H1 (cell line): ENCODE measurements around the gene DOP1A. TPM values are rescaled to one million over a fixed set of nuclear protein-coding genes. Genes with fewer than 3 reads are reported as not detected.

ENCODE experiments used
- CTCF ChIA-PET: fragments of 300-600 bp; sonication (Branson Sonifier 250); formaldehyde crosslinking; loops from one replicate; lab custom pipeline; 2021; ENCODE audit not compliant: partially characterized antibody; lab: Charles Lee
- POLR2A ChIA-PET: fragments of 300-600 bp; sonication (Branson Sonifier 250); formaldehyde crosslinking; loops from one replicate; lab custom pipeline; 2021; ENCODE audit warnings: inconsistent platforms; ENCODE audit not compliant: partially characterized antibody; lab: Charles Lee
- DNase-seq, 2 experiments: peaks; one replicate each; pipeline versions ENCODE4 v3.0.0 to v3.0.0-alpha.2; 2010 to 2022; ENCODE audit warnings: low spot score in 2 of 2, low read depth in 1 of 2, mixed read lengths in 1 of 2
- FAIRE-seq: peaks from 2 replicates; lab custom pipeline; 2011; peaks lifted over from hg19 to GRCh38; lab: Jason Lieb, UNC
- H2AFZ ChIP-seq: 2 replicates; pipeline ENCODE4 v1.8.1; 2012; ENCODE audit warnings: low read length, inconsistent platforms
- H2AK5ac ChIP-seq: 2 replicates; pipeline ENCODE4 v1.6.1; 2013; ENCODE audit warnings: low read depth, low read length
- H2BK120ac ChIP-seq: replicated peaks from 2 replicates; pipeline ENCODE3; 2013; ENCODE audit warnings: low read depth, low read length, inconsistent platforms
- H2BK12ac ChIP-seq: 2 replicates; pipeline ENCODE4 v1.6.1; 2013; ENCODE audit warnings: low read depth, low read length
- H2BK15ac ChIP-seq: 2 replicates; pipeline ENCODE4 v1.6.1; 2013; ENCODE audit warnings: low read length
- H2BK20ac ChIP-seq: 2 replicates; pipeline ENCODE4 v1.6.1; 2013; ENCODE audit warnings: low read length
- H2BK5ac ChIP-seq: 2 replicates; pipeline ENCODE4 v1.6.1; 2013; ENCODE audit warnings: low read depth, low read length
- H3K14ac ChIP-seq: 2 replicates; pipeline ENCODE4 v1.6.1; 2013; ENCODE audit warnings: inconsistent platforms; ENCODE audit not compliant: insufficient read length
- H3K18ac ChIP-seq: 2 replicates; pipeline ENCODE4 v1.6.1; 2013; ENCODE audit warnings: low read length; ENCODE audit errors: extremely low read depth
- H3K23ac ChIP-seq: 2 replicates; pipeline ENCODE4 v1.6.1; 2013; ENCODE audit warnings: inconsistent platforms; ENCODE audit not compliant: insufficient read length
- H3K23me2 ChIP-seq: 2 replicates; pipeline ENCODE4 v1.6.1; 2013; ENCODE audit warnings: low read depth, low read length
- H3K27ac ChIP-seq: 2 replicates; pipeline ENCODE4 v1.6.1; 2011; ENCODE audit warnings: low read depth, low read length, inconsistent platforms
- H3K27me3 ChIP-seq, 4 experiments: replicated peaks in 1 of 4; 1 replicate in 1 of 4; 2 replicates in 3 of 4; pipeline versions ENCODE4 v1.6.1 to v1.8.1; 2011 to 2013; ENCODE audit warnings: low read length in 3 of 4, mild to moderate bottlenecking in 3 of 4, inconsistent platforms in 2 of 4, mixed read lengths in 2 of 4, moderate library complexity in 1 of 4; ENCODE audit not compliant: control insufficient read depth in 3 of 4, insufficient read depth in 3 of 4; ENCODE audit errors: extremely low read depth in 1 of 4
- H3K36me3 ChIP-seq, 4 experiments: 2 replicates each; pipeline versions ENCODE4 v1.6.1 to v1.8.1; 2011 to 2013; ENCODE audit warnings: mild to moderate bottlenecking in 4 of 4, low read length in 3 of 4, moderate library complexity in 2 of 4, control low read depth in 1 of 4, inconsistent platforms in 1 of 4; ENCODE audit not compliant: insufficient read depth in 4 of 4, control insufficient read depth in 2 of 4
- H3K4ac ChIP-seq: replicated peaks from 2 replicates; pipeline ENCODE3; 2013; ENCODE audit warnings: low read length, low read depth, mixed read lengths, inconsistent platforms; ENCODE audit not compliant: insufficient read length
- H3K4me1 ChIP-seq, 4 experiments: replicated peaks in 1 of 4; 1 replicate in 1 of 4; 2 replicates in 3 of 4; pipeline versions ENCODE4 v1.6.1 to v1.8.1; 2011 to 2013; ENCODE audit warnings: low read length in 3 of 4, inconsistent platforms in 2 of 4, mixed read lengths in 1 of 4; ENCODE audit not compliant: insufficient read depth in 4 of 4, control insufficient read depth in 3 of 4
- H3K4me2 ChIP-seq, 2 experiments: 2 replicates each; pipeline versions ENCODE4 v1.6.1 to v1.8.1; 2011 to 2013; ENCODE audit warnings: low read depth in 2 of 2, low read length in 2 of 2, control low read depth in 1 of 2, inconsistent platforms in 1 of 2, mild to moderate bottlenecking in 1 of 2; ENCODE audit not compliant: insufficient read depth in 1 of 2
- H3K4me3 ChIP-seq, 4 experiments: fragments of 200-600, 300-600 bp in 1 of 4; sonication (generic), shearing (Covaris generic), sonication (Bioruptor Twin) in 1 of 4; 2 replicates each; pipeline versions ENCODE4 v1.5.1 to v1.8.1; 2011 to 2016; ENCODE audit warnings: low read length in 4 of 4, low read depth in 3 of 4, control low read depth in 2 of 4, inconsistent platforms in 2 of 4, mild to moderate bottlenecking in 2 of 4, mixed read lengths in 1 of 4, moderate library complexity in 1 of 4; ENCODE audit not compliant: insufficient read depth in 2 of 4; ENCODE audit errors: extremely low read depth in 1 of 4
- H3K56ac ChIP-seq: replicated peaks from 2 replicates; pipeline ENCODE3; 2013; ENCODE audit warnings: low read depth, mild to moderate bottlenecking, mixed read lengths, low read length, inconsistent platforms; ENCODE audit not compliant: insufficient read length
- H3K79me1 ChIP-seq: 2 replicates; pipeline ENCODE4 v1.6.1; 2013; ENCODE audit warnings: low read depth, low read length, control low read depth
- H3K79me2 ChIP-seq, 2 experiments: 2 replicates each; pipeline versions ENCODE4 v1.6.1 to v1.8.1; 2012 to 2013; ENCODE audit warnings: low read length in 2 of 2, mild to moderate bottlenecking in 2 of 2, inconsistent platforms in 1 of 2; ENCODE audit not compliant: insufficient read depth in 2 of 2, control insufficient read depth in 1 of 2
- H3K9ac ChIP-seq, 4 experiments: replicated peaks in 1 of 4; 1 replicate in 1 of 4; 2 replicates in 3 of 4; pipeline versions ENCODE4 v1.6.1 to v1.8.1; 2011 to 2013; ENCODE audit warnings: low read depth in 3 of 4, low read length in 3 of 4, control low read depth in 2 of 4, mild to moderate bottlenecking in 2 of 4, moderate library complexity in 2 of 4, inconsistent platforms in 1 of 4; ENCODE audit errors: extremely low read depth in 1 of 4
- H3K9me3 ChIP-seq, 2 experiments: 2 replicates each; pipeline versions ENCODE4 v1.6.1 to v1.8.1; 2012 to 2013; ENCODE audit warnings: mild to moderate bottlenecking in 2 of 2, moderate library complexity in 2 of 2, control low read depth in 1 of 2, inconsistent platforms in 1 of 2, low read depth in 1 of 2, low read length in 1 of 2, mixed read lengths in 1 of 2; ENCODE audit not compliant: insufficient read depth in 2 of 2
- H4K20me1 ChIP-seq, 2 experiments: replicated peaks in 1 of 2; 2 replicates each; pipeline versions ENCODE3 to v1.8.1; 2011 to 2013; ENCODE audit warnings: inconsistent platforms in 2 of 2, low read length in 2 of 2, mild to moderate bottlenecking in 1 of 2; ENCODE audit not compliant: insufficient read depth in 2 of 2, control insufficient read depth in 1 of 2
- H4K5ac ChIP-seq: 2 replicates; pipeline ENCODE4 v1.6.1; 2013; ENCODE audit warnings: low read length, low read depth, mixed read lengths, inconsistent platforms; ENCODE audit not compliant: insufficient read length
- H4K8ac ChIP-seq: 2 replicates; pipeline ENCODE4 v1.8.0; 2013; ENCODE audit warnings: mild to moderate bottlenecking, moderate library complexity, low read length, inconsistent platforms; ENCODE audit not compliant: insufficient read depth; ENCODE audit errors: extremely low read depth
- H4K91ac ChIP-seq: replicated peaks from 2 replicates; pipeline ENCODE3; 2013; ENCODE audit warnings: low read length, mixed read lengths, inconsistent platforms; ENCODE audit not compliant: insufficient read length
- TAF7 ChIP-seq: optimal IDR thresholded peaks from 2 replicates; pipeline ENCODE3; 2011; ENCODE audit warnings: low read depth, mild to moderate bottlenecking, inconsistent platforms, low read length, moderate library complexity, borderline replicate concordance
- WGBS, 2 experiments: shearing (Covaris generic) in 1 of 2; methylation state at CpG; one replicate each; pipeline versions ENCODE4 v1.1.6 to v1.1.7; 2013 to 2015; ENCODE audit warnings: low lambda C conversion rate in 2 of 2, mixed read lengths in 2 of 2, inconsistent platforms in 1 of 2, low coverage in 1 of 2, missing lambda C conversion rate in 1 of 2; ENCODE audit not compliant: insufficient replicate concordance in 2 of 2, insufficient coverage in 1 of 2, insufficient read length in 1 of 2; ENCODE audit errors: extremely low coverage in 1 of 2, missing lambda C conversion rate in 1 of 2; 5-methylcytosine and 5-hydroxymethylcytosine counted together
- polyA plus RNA-seq, 7 experiments: library from polyadenylated mRNA; depleted of rRNA in 3 of 7; stranded (reverse) in 5 of 7; unstranded in 2 of 7; fragments of >200 nt in 5 of 7; fragments of 200-250 nt in 2 of 7; gene quantifications; 1 replicate in 5 of 7; 2 replicates in 1 of 7; 4 replicates in 1 of 7; pipeline versions ENCODE4 v1.2.1 to v1.2.3, GENCODE V29; 2011 to 2013; ENCODE audit warnings: missing spikeins in 2 of 7, mixed read lengths in 2 of 7
- total RNA-seq: library from RNA; stranded (reverse); fragmentation: NEBNext Ultra II Directional; extraction: Animal tissue kit (Norgen Biotek cat#: 25700); gene quantifications from 2 replicates; pipeline ENCODE4 v1.2.1, GENCODE V29; 2021

The DOP1A gene
- total and polyA plus RNA-seq, 2 of the 8 experiments (the other 6 are each of a cell fraction or from before 2014, with no cell fraction given), result 7.5 to 14.7 TPM

DNA sequence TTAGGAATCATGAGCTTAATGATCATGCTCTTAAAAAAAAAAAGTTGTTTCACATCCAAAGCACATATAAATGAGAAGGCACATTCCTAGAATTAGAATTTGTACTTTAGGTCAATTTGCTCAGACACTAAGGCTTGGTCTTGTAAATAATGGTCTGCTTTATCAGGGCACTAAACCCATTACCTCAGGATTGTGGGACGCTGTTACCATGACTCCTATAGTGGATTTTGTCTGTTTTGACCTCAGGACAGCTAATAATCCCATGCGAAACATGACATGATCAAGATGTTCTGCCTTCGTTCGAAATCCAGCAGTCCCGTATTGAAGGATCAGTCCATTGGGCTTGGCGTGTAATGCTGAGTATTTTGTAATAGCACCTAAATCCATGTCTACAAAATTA, 123.2 kb downstream of the DOP1A start:
- no peak for DNase-seq
- no peak overlapping the region for H3K56ac ChIP-seq
- H3K79me2 ChIP-seq, result peaks cover 0 to 26% of the 10 kb centered on the region in 2 experiments; a peak in 2 of 4 replicates
- no peak for TF ChIP-seq TAF7
- no peak overlapping the region for H3K4me2 ChIP-seq
- H2BK12ac ChIP-seq, result no peak overlapping the region
- H2AK5ac ChIP-seq, result no peak overlapping the region
- peaks cover 2 to 48% (median 18%) of the 10 kb centered on the region in 4 experiments; a peak in 5 of 8 replicates for H3K36me3 ChIP-seq
- no peaks in the 10 kb centered on the region for H3K27me3 ChIP-seq
- peaks cover 4% of the 10 kb centered on the region; the same call in 1 of the 2 replicates for H3K79me1 ChIP-seq
- H2BK120ac ChIP-seq, result no peak overlapping the region
- 93% methylated on average over 6 of the region's 6 CpGs; no CpG with 5 or more reads in 1 of the 2 experiments for WGBS, 2 experiments
- H4K5ac ChIP-seq, result no peak overlapping the region
- no peak for FAIRE-seq
- H3K4me1 ChIP-seq, result no peaks in the 10 kb centered on the region
- H3K18ac ChIP-seq, result no peak overlapping the region
- POLR2A ChIA-PET, result no interaction called here
- no peak overlapping the region for H4K91ac ChIP-seq
- no peak overlapping the region for H2BK15ac ChIP-seq
- H4K20me1 ChIP-seq, result peaks cover 6 to 8% of the 10 kb centered on the region in 2 experiments
- H3K9ac ChIP-seq, result no peak overlapping the region; a peak in 1 of 7 replicates
- H3K14ac ChIP-seq, result no peak overlapping the region
- no peak overlapping the region for H3K27ac ChIP-seq
- H2AFZ ChIP-seq, result no peak overlapping the region
- no peak overlapping the region for H3K4me3 ChIP-seq
- H4K8ac ChIP-seq, result no peak overlapping the region
- H3K9me3 ChIP-seq, result no peaks in the 10 kb centered on the region
- H3K4ac ChIP-seq, result no peak overlapping the region
- H3K23ac ChIP-seq, result no peak overlapping the region
- CTCF ChIA-PET, result interaction anchor here (1.0 to 1.5 kb wide), 3 partner anchors 25 to 324 kb away, joined by 3 read pairs; partner anchors contain the start of gene UBE3D
- H2BK5ac ChIP-seq, result no peak overlapping the region
- no peak overlapping the region for H2BK20ac ChIP-seq
- peaks cover 4% of the 10 kb centered on the region for H3K23me2 ChIP-seq
